GM19372 (cell line): ENCODE results near the gene NBEA.
"Not testable (repeated sequence)": the region's sequence is repeated elsewhere in the genome, so short reads cannot be mapped to it uniquely, and the experiment has no call there.

ENCODE experiments used
- ATAC-seq: cut with Tn5 transposase; IDR thresholded peaks from one replicate; pipeline ENCODE4 v1.9.1; 2021; ENCODE audit warnings: mild to moderate bottlenecking, low read depth, moderate library complexity; ENCODE audit not compliant: unreplicated experiment

NBEA gene

GRCh38 chr13:35055705-35056104 is 113.6 kb downstream of the NBEA start:
- no peak for ATAC-seq

DNA sequence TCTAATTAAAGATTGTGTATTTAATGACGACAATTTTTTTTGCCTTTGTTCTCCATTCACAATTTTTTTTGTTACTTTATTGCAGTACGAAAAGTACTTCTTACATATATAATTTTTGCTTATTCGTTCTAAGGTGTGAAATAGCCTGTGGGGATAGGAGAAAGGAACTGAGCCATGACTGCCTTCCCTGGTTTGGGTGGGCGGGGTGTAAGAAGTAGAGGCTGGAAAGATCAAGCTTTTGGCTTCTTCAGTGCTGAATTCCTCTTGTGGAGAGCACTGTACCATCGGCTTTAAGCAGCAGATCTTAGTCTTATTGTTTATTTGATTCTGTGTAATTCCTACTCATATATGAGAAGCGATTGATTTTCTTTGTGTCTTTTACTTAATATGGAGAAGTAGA is 115.8 kb downstream of the NBEA start:
- no peak for ATAC-seq

GRCh38 chr13:35058585-35058984 is 116.5 kb downstream of the NBEA start:
- not testable (repeated sequence) for ATAC-seq

DNA sequence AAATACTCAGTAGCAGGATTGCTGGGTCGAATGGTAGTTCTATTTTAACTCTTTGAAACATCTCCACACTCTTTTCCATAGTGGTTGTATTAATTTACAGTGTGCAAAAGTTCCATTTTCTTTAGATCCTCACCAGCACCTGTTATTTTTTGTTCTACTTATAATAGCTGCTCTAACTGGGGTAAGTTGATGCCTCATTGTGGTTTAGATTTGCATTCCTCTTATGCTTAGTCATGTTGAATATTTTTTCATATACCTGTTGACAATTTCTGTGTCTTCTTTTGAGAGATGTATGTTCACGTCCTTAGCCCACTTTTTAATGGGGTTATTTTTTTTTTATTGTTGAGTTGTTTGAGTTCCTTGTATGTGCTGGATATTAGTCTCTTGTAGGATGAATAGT is 144.6 kb downstream of the NBEA start:
- no peak for ATAC-seq

- no peak for ATAC-seq
Measured at GRCh38 chr13:35092251-35092650, 150.2 kb downstream of the NBEA start.

- no peak for ATAC-seq
Measured at GRCh38 chr13:35092751-35093150, 150.7 kb downstream of the NBEA start.

DNA sequence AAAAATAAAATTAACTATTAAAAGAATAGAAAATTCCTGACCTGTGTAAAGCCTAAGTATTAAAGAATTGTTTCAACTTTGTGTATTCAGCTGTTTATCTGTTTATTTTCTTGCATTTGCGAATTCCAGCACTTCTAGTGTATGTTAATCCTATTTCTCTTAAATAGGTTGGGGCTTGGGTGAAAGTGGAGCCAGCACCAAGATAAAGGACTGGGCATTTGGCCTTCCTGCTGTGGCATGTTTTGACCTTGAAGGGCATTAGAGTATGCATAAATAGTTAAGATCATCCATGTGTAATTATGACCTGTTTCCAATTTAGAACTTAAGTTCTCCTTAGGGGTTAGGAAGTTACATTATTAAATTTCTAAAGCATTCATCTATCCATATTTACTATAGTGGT is 151.3 kb downstream of the NBEA start:
- no peak for ATAC-seq

GRCh38 chr13:35106771-35107170 is 164.7 kb downstream of the NBEA start:
- ATAC-seq: not testable (repeated sequence)

DNA sequence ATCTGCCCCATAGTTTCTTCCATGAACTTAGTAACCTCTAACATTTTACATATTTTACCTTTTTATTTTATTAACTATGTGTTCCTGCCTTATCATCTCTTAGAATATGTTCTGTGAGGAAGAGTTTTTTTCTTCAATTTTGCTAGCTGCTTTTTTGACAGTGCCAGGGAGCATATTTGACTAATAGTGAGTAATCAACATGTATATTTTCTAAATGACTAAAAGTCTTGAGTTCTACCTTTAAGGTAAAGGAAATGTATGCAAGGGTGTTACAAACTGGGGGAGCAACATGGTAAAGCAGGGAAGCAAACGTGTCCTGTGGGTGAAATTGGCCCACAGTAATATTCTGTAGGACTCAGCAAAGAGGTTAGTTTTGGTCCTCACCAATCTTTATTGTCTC is 165.5 kb downstream of the NBEA start:
- ATAC-seq: no peak

DNA sequence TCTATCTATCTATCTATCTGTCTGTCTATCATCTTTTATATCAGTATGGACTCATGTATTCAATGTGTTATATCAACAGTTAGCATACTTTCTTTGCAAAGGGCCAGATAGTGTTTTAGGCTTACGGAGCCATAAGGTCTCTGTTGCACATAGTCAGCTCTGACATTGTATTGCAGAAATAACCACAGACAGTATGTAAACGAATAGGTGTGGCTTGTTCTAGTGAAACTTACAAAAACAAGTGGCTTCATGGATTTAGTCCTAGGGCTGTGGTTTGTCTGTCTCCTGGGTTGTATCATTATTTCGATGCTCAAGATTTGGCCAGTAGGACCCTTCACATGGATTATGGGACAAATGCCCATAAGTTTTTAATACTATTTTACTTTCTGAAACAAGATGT is 171.5 kb downstream of the NBEA start:
- ATAC-seq: not testable (repeated sequence)

DNA sequence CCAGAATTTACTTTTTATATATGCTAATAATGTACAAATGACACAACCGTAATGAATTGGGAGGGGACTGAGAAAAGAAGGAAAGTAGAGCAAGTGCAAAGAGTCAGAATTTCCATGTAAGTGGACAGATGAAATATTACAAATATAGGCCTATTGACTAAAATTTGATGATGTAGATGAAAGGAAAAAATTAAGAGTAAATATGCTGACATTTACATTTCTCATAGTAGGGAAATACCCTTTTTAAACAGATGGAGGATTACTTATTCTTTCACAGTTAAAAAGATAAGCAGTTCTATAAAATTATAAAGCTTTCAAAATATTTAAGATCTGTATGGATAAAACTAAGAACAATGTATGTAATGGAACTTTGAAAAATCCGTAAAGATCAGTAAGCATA is 185.4 kb downstream of the NBEA start:
- ATAC-seq: no peak

DNA sequence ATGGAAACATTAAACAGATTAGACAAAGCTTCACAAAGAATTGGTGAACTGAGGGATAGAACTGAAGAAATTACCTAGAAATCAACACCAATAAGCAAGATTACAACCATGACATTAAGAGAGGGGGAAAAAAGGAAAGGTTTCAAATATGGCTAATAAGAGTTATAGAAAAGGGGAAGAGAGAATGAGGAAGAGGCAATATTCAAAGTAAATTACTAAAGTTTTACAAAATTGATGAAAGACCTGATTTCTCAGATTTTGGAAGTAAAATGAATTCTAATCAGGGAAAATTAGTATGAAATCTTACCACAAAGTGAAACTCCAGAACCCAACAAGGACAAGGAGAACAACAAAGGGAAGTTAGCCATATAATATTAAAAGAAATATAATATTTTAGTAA is 187.4 kb downstream of the NBEA start:
- no peak for ATAC-seq

DNA sequence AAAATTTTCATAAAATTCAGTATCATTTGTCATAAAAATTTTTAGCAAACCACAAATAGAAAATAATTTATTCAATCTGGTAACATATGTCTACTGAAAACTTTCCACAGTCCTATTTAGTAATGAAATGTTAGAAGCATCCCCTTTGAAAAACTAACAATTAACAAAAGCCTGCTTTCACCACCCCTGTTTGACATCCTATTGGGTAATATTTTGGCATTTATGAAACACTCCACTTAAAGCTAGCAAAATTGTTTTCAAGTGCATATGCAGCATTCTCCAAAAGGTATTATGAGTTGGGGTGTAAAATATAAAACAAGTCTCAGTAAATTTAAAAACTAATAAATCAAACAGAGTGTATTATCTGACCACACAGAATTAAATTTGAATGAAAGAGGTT is 189.4 kb downstream of the NBEA start:
- ATAC-seq: no peak

DNA sequence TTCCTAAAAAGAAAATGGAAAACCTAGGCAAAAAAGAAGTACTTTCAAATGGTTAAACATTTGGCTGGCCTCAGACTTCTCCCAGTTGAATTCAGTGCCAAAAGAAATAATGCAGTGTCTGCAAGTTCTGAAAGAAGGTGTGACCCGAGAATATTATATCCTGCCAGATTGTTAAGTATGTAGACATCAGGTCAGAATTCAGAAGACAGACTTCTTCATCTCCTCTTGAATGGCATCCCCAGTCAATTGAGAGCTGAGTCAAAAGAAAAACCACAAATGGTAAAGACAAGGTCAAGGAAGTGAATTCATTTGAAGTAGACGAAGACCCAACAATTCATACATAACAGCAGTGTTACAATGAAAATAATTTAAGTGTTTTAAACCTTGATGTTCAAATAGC is 194.5 kb downstream of the NBEA start:
- ATAC-seq: no peak

DNA sequence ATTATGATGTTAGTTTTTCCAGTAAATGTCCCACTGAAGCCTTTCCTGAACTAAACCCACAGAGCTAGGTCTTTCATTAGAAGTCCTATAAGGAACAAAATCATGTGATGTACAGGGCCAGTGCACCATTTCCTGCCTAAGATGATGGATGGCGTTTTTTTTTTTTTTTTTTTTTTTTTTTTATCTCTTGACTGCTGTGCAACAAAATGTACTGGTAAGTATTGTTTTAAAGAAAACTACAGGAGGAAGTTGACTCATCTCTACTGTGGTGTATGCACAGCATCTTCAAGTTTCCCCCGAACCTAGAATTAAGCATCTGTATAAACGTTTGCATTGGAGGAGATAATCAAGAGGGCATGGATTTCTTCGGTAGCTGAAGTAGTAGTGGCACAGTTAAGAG is 197.5 kb downstream of the NBEA start:
- no peak for ATAC-seq

DNA sequence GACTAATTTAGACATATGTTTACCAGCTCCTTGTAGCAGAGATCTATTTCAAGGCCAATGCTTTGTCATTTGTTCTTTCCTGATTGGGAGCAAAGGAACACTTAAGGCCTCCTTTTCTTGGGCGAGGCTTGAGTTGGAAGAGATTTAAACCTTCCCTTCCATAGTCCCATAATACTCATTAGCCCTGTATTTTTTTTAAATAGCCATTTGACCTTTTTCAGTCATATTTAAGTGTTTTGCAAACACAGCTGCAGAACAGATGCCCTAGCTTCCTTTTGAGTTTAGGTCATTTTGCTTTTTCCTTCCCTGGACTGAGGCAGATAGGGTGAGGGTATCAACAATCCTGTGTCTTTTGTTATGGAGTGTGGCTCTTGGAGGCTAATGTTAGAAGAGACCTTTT is 198.3 kb downstream of the NBEA start:
- ATAC-seq: no peak

- no peak for ATAC-seq
Measured at GRCh38 chr13:35140831-35141230, 198.8 kb downstream of the NBEA start.

DNA sequence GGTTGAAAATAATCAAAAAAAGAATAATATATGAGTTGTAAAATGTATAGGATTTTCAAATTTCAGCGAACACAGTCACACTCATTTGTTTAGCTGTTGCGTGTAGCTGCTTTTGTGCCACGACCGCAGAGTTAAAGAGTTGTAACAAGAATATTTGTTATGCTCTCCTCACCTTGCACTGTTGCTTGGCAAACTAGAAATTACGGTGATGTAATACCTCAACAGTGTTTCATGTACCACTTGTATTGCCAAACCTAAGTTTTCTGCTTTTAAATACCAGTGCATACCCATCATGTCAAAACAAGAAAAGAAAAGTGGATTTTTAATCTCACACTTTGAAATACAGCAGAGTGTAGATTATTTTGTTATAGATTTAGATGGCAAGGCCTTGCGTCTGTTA is 201.1 kb downstream of the NBEA start:
- ATAC-seq: no peak

GRCh38 chr13:35144166-35144890 is 202.3 kb downstream of the NBEA start:
- no peak for ATAC-seq

DNA sequence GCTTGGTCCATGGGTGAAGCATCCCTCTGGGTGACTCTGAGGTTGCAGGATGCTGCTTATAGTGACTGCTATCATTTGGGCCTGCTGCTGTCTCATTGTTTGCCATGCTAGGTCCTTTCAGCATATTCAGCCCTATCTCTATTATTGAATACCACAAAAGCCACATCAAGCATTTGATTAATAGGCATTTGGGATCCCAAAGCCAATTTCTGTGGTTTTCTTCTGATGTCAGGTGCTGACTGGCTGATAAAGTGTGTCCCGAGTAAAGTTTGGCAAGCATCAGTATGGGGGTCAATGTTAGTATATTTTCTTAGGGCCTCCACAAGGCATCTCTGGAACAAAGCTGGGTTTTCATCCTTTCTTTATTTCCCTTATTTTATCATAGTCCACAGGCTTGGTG is 204.6 kb downstream of the NBEA start:
- no peak for ATAC-seq

DNA sequence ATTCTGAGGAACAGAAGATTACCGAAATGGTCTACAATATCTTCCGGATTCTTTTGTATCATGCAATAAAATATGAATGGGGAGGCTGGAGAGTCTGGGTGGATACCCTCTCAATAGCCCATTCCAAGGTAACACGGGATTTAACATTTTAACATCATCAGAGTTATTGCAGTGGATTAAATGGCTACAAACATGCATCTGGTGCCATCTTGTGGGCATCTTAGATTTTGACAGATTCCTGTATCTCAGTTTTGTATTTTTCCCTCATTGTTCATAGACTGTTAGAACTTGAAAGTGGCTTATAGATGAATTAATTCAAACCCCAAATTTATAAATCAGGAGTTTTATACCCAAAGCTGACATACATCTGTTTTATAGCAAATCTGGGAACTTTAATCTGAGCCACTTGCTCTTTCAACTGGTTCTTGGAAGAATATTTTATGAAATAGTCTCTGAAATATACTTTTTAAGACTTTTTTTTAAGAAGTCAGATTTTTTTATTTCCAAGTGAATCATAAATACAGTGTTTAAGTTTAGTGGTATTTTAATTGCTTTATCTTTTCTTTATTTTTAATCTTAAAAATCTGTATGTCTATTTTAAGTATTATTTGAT is 215.2 kb downstream of the NBEA start:
- peak; percentile 68 for ATAC-seq

GRCh38 chr13:35159041-35159440 is 217.0 kb downstream of the NBEA start:
- no peak for ATAC-seq
